Erythroblast (primary cell): Measurements from ENCODE around the gene TCERG1L.

Experiments
- DNase-seq, 2 experiments: peaks; one replicate each; lab custom pipeline; 2025; lab: John Stamatoyannopoulos, UW
- GATA1 ChIP-seq: IDR thresholded peaks from 2 replicates; pipeline ENCODE4 v1.6.1; 2011; ENCODE audit warnings: low read depth, mild to moderate bottlenecking, control low read depth, low read length, moderate library complexity
- POLR2A ChIP-seq: IDR thresholded peaks from 2 replicates; pipeline ENCODE4 v1.6.1; 2011; ENCODE audit warnings: mild to moderate bottlenecking, low read length

The TCERG1L gene

GRCh38 chr10:131226446-131227162 is 84.9 kb downstream of the TCERG1L start:
- no peak for DNase-seq
- TF ChIP-seq GATA1, result no peak
- TF ChIP-seq POLR2A, result no peak

- DNase-seq, result no peak
- TF ChIP-seq GATA1, result no peak
- TF ChIP-seq POLR2A, result no peak
These were observed 87.4 kb downstream of the TCERG1L start for GRCh38 chr10:131224106-131224505.

GRCh38 chr10:131223422-131223821 is 88.1 kb downstream of the TCERG1L start:
- no peak for TF ChIP-seq GATA1
- no peak for TF ChIP-seq POLR2A

GRCh38 chr10:131222986-131223385 is 88.5 kb downstream of the TCERG1L start:
- no peak for DNase-seq
- TF ChIP-seq POLR2A, result no peak
- no peak for TF ChIP-seq GATA1

More at GRCh38 chr10:131223422-131223821, 88.1 kb downstream of the TCERG1L start:
- DNase-seq, result no peak

GRCh38 chr10:131221632-131222277 is 89.8 kb downstream of the TCERG1L start:
- no peak for TF ChIP-seq GATA1
- TF ChIP-seq POLR2A, result no peak

GRCh38 chr10:131220601-131221171 is 90.8 kb downstream of the TCERG1L start:
- no peak for DNase-seq
- TF ChIP-seq POLR2A, result no peak

More at GRCh38 chr10:131221632-131222277, 89.8 kb downstream of the TCERG1L start:
- no peak for DNase-seq

GRCh38 chr10:131219955-131220489 is 91.5 kb downstream of the TCERG1L start:
- no peak for DNase-seq
- no peak for TF ChIP-seq GATA1
- no peak for TF ChIP-seq POLR2A

- no peak for DNase-seq
- TF ChIP-seq GATA1 (no peak), POLR2A (no peak)
These were observed 92.0 kb downstream of the TCERG1L start for GRCh38 chr10:131219584-131219886.

GRCh38 chr10:131218811-131219583 is 92.5 kb downstream of the TCERG1L start:
- TF ChIP-seq POLR2A (no peak), GATA1 (no peak)

GRCh38 chr10:131216681-131217230 is 94.8 kb downstream of the TCERG1L start:
- DNase-seq, result no peak
- TF ChIP-seq POLR2A (no peak), GATA1 (no peak)

More at GRCh38 chr10:131218811-131219583, 92.5 kb downstream of the TCERG1L start:
- no peak for DNase-seq

- TF ChIP-seq POLR2A (no peak), GATA1 (no peak)
- DNase-seq, result no peak
These were observed 95.7 kb downstream of the TCERG1L start for GRCh38 chr10:131215776-131216175.

- no peak for DNase-seq
- TF ChIP-seq POLR2A (no peak), GATA1 (no peak)
These were observed 96.8 kb downstream of the TCERG1L start for GRCh38 chr10:131214521-131215244.

GRCh38 chr10:131213741-131214505 is 97.6 kb downstream of the TCERG1L start:
- TF ChIP-seq GATA1 (no peak), POLR2A (no peak)
- DNase-seq, result no peak
